B cell (primary cell): ENCODE measurements around the gene HS6ST3.

Experiments used
- CTCF ChIP-seq: fragments of 200-600 bp; IDR thresholded peaks from one replicate; pipeline ENCODE4 v1.8.0; 2022; ENCODE audit warnings: antibody characterized with exemption, mild to moderate bottlenecking
- EZH2 ChIP-seq: IDR thresholded peaks from 2 replicates; pipeline ENCODE4 v1.6.1; 2012; ENCODE audit warnings: borderline replicate concordance, low read depth, mild to moderate bottlenecking, moderate library complexity, low read length; ENCODE audit not compliant: insufficient read depth, poor library complexity, severe bottlenecking

GRCh38 chr13:96552559-96552958, 462.7 kb downstream of the HS6ST3 start:
- TF ChIP-seq CTCF (no peak), EZH2 (no peak)
